Retinal pigment epithelial cell (primary cell): ENCODE measurements around the gene QRFP.

Experiments
- DNase-seq: peaks from one replicate; pipeline ENCODE4 v3.0.0-alpha.2; 2010; ENCODE audit warnings: low read depth
- H3K4me3 ChIP-seq: 2 replicates; pipeline ENCODE4 v1.5.1; 2011; ENCODE audit warnings: mild to moderate bottlenecking, low read length, control low read depth, moderate library complexity
- TF ChIP-seq, protein P1 (sequence below): conservative IDR thresholded peaks from 2 replicates; pipeline ENCODE4 v1.5.1; 2011; ENCODE audit warnings: low read depth, low read length, control low read depth, inconsistent platforms

Gene QRFP

DNA sequence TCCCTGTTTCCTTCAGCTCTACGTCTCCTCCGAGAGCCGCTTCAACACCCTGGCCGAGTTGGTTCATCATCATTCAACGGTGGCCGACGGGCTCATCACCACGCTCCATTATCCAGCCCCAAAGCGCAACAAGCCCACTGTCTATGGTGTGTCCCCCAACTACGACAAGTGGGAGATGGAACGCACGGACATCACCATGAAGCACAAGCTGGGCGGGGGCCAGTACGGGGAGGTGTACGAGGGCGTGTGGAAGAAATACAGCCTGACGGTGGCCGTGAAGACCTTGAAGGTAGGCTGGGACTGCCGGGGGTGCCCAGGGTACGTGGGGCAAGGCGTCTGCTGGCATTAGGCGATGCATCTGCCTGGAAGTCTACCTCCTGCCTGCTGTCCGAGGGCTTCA, 33.9 kb downstream of the QRFP start:
- TF ChIP-seq, protein P1, sequence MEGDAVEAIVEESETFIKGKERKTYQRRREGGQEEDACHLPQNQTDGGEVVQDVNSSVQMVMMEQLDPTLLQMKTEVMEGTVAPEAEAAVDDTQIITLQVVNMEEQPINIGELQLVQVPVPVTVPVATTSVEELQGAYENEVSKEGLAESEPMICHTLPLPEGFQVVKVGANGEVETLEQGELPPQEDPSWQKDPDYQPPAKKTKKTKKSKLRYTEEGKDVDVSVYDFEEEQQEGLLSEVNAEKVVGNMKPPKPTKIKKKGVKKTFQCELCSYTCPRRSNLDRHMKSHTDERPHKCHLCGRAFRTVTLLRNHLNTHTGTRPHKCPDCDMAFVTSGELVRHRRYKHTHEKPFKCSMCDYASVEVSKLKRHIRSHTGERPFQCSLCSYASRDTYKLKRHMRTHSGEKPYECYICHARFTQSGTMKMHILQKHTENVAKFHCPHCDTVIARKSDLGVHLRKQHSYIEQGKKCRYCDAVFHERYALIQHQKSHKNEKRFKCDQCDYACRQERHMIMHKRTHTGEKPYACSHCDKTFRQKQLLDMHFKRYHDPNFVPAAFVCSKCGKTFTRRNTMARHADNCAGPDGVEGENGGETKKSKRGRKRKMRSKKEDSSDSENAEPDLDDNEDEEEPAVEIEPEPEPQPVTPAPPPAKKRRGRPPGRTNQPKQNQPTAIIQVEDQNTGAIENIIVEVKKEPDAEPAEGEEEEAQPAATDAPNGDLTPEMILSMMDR = no peak
- no peak for DNase-seq
- H3K4me3 ChIP-seq = no peak overlapping the region

DNA sequence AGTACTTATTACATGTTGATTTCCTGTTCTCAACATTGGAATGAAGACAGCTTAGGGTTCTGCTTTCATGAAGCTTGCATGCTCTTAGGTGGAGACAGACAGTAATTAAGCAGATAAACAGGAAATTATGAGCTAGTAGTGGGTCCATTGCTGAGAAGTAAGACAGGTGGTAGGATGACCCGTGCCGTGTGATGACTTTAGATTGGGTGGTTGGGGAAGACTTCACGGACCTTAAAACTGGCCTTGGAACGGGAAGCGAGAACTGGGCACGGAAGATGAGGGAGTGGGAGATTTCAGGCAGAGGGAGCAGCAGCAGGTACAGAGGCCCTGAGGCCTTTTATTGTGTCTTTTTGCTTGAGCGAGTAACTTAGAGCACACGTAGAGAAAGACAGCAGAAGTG, 34.4 kb downstream of the QRFP start:
- H3K4me3 ChIP-seq = no peak overlapping the region
- TF ChIP-seq, protein P1 = no peak
- no peak for DNase-seq

DNA sequence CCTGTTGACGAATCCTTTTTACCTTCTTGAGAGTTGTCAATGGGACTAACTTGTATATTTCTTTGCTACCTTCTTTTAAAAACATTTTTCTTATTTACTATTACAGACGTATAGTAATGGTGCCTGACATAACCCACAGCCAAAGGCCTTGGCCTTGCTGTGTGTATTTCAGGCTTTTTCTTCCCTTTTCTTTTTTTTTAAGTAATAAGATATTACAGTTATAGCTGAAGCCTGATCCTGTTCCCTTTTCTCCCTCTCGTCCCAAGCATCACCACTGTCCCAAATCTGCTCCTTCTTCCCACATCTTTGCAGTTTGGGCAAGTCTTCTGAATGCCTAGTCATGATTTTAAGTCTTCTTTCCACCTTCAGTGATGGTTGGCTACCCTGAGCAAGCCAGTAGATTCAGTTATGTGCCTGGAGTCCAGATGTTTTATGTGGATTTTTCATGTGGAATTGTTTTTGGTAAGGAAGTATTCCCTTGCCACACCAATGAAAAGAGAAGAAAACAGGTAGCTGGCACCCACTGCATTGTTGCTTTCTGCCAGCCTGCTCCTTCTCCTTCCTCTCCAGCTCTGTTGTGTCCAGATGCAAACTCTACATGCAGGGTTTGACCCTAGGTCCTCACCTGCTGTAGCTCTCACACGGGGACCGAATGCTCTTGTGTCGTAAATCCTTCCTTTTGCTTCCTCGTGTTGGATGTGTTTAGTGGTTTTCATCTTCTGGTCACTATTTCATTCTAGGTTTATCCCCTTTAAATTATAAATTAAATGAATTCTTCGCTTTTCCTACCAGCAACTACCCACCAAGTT, 35.0 kb downstream of the QRFP start:
- TF ChIP-seq, protein P1 = no peak
- DNase-seq = no peak
- no peak overlapping the region for H3K4me3 ChIP-seq

DNA sequence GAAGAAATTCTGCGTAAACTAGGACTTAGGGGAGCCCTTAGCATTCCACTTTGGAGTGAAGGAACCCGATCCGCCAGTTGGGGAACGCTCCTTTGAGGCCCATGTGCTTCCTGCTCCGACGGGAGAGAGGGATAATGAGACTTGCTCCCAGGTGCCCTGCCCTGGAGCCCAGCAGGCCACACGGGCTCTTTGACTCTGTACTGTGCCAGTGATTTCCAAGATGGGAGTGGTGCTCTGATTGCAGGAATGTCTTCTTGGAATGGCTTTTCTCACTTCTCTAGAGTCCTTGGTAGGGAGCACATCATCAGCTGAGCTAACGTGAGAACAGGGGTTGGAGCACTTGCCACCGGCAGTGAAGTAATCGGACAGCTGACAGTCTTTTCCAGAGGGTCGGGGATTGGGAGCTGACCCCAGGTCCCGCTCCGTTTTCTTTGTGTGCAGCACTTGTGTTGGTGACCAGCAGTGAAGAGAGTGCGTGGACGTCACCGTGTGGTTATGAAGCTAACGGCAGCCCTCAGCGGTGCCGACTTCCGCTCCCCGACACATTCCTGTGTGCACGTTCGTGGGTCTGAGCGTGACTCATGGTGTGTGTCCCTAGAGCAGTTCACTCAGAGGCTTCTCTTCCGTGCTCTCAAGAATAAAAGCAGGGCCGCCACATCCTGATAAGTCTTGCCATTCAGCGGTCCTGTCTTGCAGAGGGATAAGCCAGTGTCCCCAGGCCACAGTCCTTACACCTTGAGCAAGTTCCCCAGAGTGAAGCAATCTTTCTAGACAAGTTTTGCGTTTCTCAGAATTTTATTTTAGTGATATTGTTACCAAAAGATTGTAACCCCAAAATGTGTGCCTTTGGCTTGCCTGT, 35.9 kb downstream of the QRFP start:
- no peak overlapping the region for H3K4me3 ChIP-seq
- TF ChIP-seq, protein P1 = peak; percentile 47
- DNase-seq = peak; percentile 72

DNA sequence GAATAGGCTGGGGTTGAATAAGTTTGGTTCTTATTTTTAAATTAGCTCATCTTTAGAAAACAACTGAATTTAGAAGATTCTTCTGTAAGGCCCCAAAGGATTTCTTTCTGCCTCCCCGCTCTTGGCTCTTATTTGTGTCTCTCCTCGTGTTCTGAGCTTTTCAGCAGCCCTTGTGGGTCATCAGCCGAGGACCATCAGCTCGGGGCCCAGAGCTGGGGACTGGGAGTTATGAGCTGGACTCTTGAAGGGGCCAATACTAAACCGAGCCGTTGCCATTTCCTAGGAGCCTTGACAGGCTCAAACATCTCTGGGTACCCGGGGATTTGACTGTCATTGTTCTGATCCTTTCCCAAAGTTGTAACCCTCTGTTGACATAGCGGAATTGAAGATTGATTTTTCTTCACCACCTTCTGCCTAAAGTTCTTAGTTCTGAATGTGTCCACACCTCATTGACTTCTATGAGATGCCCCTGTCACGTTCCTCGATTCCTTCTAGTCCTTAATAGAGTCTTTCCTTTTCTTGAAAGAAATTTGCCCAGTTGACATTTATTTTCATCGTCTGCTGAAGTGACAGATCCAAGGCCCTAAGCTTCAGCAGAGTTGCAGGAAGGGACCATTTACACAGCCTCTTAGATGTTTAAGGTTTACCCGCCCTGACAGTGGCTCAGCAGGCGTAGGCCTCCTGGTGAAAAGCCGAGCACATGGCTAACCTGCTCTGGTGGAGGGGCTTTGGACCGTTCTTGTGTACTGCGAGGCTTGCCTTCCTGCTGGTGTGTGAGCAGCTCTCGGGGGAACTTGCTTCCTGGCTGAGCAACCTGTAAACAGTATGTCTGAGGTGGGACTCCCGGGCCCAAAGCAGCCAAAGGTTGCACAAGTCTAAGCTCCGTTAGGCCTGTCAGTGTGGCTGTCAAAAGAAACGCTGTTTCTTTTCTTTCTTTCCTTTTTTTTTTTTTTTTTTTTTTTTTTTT, 37.6 kb downstream of the QRFP start:
- no peak overlapping the region for H3K4me3 ChIP-seq
- DNase-seq = no peak
- TF ChIP-seq, protein P1 = no peak

DNA sequence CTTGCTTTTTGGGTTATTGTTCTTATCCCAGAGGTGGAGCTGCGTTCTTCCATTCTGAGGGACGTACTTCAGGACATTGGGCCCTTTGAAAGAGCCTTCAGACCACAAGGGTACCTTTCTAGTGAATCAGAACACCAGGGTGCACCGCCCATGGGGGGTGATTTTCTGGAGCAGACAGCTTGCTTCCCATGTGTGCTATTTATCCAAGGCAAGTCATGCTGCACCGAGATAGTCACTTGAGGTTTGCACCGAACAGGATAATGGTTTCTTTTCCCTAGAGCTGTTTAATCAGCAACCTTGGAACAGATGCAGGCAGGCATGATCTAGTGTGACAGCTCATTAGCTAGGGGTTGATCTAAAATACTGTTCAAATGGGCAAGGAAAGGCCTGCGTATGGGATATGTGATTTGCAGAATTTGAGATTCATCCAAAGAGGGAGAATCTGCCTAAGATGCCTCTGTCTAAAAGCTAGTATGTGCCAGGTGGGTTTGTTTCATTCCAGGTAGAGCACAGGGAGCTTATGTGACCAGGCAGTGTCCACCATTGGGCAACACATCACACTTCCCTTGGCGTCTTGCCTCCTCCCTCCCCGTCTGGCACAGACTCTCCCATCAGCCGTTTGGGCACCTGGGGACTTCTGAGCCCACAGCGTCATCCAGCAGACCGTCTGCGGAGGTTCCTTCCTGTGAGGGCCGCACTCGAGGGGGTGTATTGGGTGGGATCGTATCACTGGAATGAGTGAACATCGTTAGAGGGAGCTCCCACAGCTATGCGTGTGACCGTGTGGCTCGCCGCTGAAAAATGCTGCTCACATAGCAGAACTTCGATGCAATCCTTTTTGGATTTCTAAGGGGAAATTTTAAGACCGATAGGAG, 38.5 kb downstream of the QRFP start:
- TF ChIP-seq, protein P1 = no peak
- H3K4me3 ChIP-seq = no peak overlapping the region
- no peak for DNase-seq
